22Rv1 (cell line): ENCODE results near the gene STKLD1.

Source experiments
- CTCF ChIP-seq: fragments of 450-650 bp; IDR thresholded peaks from 2 replicates; pipeline ENCODE4 v1.5.1; 2017; ENCODE audit warnings: mild to moderate bottlenecking
- ZFX ChIP-seq: fragments of 450-650 bp; IDR thresholded peaks from 2 replicates; pipeline ENCODE4 v1.6.1; 2017; ENCODE audit warnings: antibody characterized with exemption, borderline replicate concordance

- TF ChIP-seq CTCF (no peak), ZFX (no peak)
Observed at GRCh38 chr9:133383438-133383837, 7.3 kb downstream of the STKLD1 start.
